Mucosa of descending colon (tissue), 3 donors: ENCODE results near the gene KRT82. TPM values are rescaled to one million over a fixed set of nuclear protein-coding genes. Genes with fewer than 3 reads are reported as not detected.

Experiments
- ATAC-seq: fragments of 200-7000 bp; cut with Tn5 transposase; one replicate; pipeline ENCODE4 v1.9.1; 2020; ENCODE audit warnings: mild to moderate bottlenecking, moderate library complexity
- DNase-seq, 3 donors: peaks; one replicate each; pipeline ENCODE4 v3.0.0-alpha.2; 2020
- H3K36me3 ChIP-seq: fragments of 200-600 bp; one replicate; pipeline ENCODE4 v1.8.0; 2021; ENCODE audit warnings: low read depth, mild to moderate bottlenecking
- H3K4me1 ChIP-seq: fragments of 200-600 bp; one replicate; pipeline ENCODE4 v1.8.0; 2021; ENCODE audit warnings: low read depth, mild to moderate bottlenecking
- H3K4me3 ChIP-seq: fragments of 200-600 bp; one replicate; pipeline ENCODE4 v1.8.0; 2021; ENCODE audit warnings: mild to moderate bottlenecking
- H3K9me3 ChIP-seq: fragments of 200-600 bp; one replicate; pipeline ENCODE4 v1.8.0; 2021; ENCODE audit warnings: mild to moderate bottlenecking
- CTCF ChIP-seq: fragments of 200-600 bp; IDR thresholded peaks from one replicate; pipeline ENCODE4 v1.8.0; 2022; ENCODE audit warnings: antibody characterized with exemption, mild to moderate bottlenecking
- intact Hi-C, 2 donors: fragments of 100-400 bp; cut with DNase I in 1 of 2; cut with micrococcal nuclease in 1 of 2; formaldehyde crosslinking; loops; one replicate each; pipeline versions ENCODE4 v1.11.0 to v1.11.1; 2022; cut with DNase I, micrococcal nuclease
- total RNA-seq, 3 donors: library from RNA; stranded (reverse); fragmentation: NEBNext Ultra II Directional in 2 of 3; extraction: Animal tissue kit (Norgen Biotek cat#: 25700) in 2 of 3; gene quantifications; one replicate each; pipeline versions ENCODE4 v1.2.1 to v1.2.4, GENCODE V29; 2021 to 2023
- donor health status: DM: no; HTN: no; CAD: no; lungs with moderate emphysema.
- donor health status: DM: no; HTN: no; CAD: no.
- donor health status: DM: no; HTN: yes; CAD: no.

The KRT82 gene
- total RNA-seq, 3 donors from 2014 or later: not detected

DNA sequence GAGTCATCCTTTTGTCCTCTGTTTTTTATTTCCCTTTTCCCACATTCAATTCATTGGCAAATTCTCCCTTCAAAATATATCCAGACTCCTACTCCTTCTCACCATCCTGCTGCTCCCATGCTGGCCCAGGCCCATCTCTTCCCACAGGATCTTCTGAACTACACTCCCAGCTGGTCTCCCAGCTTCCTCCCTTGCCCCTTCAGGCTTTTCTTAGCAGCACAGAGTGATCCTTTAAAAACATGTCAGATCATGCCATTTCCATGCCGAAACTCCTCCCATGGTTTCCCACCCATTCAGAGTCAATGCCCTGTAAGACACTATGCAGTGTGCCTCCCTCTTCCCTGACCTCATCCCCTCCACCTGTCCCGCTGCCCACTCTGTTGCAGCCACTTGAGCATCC lies 18.3 kb downstream of the KRT82 start:
- DNase-seq (no peak), ATAC-seq (no peak)
- intact Hi-C loops: no loop called here
- no peaks in the 10 kb centered on the region for H3K4me1 ChIP-seq
- no peaks in the 10 kb centered on the region for H3K36me3 ChIP-seq
- no peak for TF ChIP-seq CTCF
- H3K9me3 ChIP-seq: no peaks in the 10 kb centered on the region
- no peak overlapping the region for H3K4me3 ChIP-seq

DNA sequence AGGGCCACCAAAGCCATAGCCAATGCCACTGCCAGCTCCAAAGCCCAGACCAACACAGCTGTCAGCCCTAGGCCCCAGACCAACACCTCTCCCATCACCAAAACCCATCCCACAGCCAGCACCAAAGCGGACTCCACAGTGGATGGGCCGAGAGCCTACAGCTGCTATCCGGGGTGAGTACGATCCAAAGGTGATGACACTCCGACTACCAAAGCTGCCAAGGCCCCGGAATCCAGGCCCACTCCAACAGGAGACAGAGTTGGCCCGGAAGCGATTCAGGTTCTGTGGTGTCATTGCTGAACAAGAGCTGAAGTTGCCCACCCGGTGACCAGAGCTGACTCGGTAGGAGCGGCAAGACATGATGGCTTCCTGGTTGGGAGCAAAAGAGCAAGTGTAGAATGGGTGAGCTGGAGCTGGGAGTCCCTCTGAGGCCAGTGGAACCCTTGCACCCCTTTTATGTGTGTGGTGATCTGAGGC lies 20.9 kb downstream of the KRT82 start, which contains the start of gene KRT84:
TSS of gene KRT84 (minus strand) at position 427 of the 477 bp plus-strand sequence. CDS start at position 360, 67 bp downstream.
- H3K9me3 ChIP-seq: no peaks in the 10 kb centered on the region
- no peak for TF ChIP-seq CTCF
- DNase-seq (no peak), ATAC-seq (no peak)
- H3K4me3 ChIP-seq: no peak within 1 kb of the TSS
- no peaks in the 10 kb centered on the region for H3K4me1 ChIP-seq
- no peaks in the 10 kb centered on the region for H3K36me3 ChIP-seq
- intact Hi-C loops: no loop called here

- intact Hi-C loops: no loop called here
- H3K9me3 ChIP-seq: no peaks in the 10 kb centered on the region
- DNase-seq (no peak), ATAC-seq (no peak)
- no peak for TF ChIP-seq CTCF
- no peaks in the 10 kb centered on the region for H3K36me3 ChIP-seq
- no peaks in the 10 kb centered on the region for H3K4me1 ChIP-seq
- no peak overlapping the region for H3K4me3 ChIP-seq
Measured at GRCh38 chr12:52383331-52383730, 22.8 kb downstream of the KRT82 start.

- intact Hi-C loops: no loop called here
- Histone ChIP-seq H3K36me3 (no peaks in the 10 kb centered on the region), H3K9me3 (no peaks in the 10 kb centered on the region), H3K4me3 (no peak overlapping the region), H3K4me1 (no peaks in the 10 kb centered on the region)
- no peak for TF ChIP-seq CTCF
- no peak for ATAC-seq
- DNase-seq: no peak
Measured at GRCh38 chr12:52382854-52383253, 23.3 kb downstream of the KRT82 start.

DNA sequence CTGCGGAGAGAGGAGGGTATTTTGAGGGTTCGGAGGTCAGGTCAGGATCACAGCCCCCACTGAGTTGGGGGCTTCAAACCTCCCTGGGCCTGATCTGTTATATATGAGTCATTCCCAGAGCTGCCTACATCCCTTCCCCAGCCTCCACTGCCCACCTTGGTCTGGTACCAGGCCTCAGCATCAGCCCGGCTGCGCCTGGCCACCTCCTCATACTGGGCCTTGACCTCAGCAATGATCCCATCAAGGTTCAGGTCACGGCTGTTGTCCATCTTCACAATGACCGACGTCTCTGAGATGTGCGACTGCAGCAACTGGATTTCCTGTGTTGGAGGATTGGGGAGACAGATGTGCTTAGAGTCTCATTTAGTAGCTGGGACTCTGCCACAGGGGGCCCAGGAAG lies 24.9 kb downstream of the KRT82 start:
- Histone ChIP-seq H3K4me3 (no peak overlapping the region), H3K36me3 (no peaks in the 10 kb centered on the region), H3K4me1 (no peaks in the 10 kb centered on the region), H3K9me3 (no peaks in the 10 kb centered on the region)
- ATAC-seq: no peak
- intact Hi-C loops: no loop called here
- no peak for TF ChIP-seq CTCF
- DNase-seq: peak in 1 of 3 donors; percentile 4

GRCh38 chr12:52380271-52380694 lies 25.9 kb downstream of the KRT82 start:
- intact Hi-C loops: no loop called here
- H3K4me1 ChIP-seq: no peaks in the 10 kb centered on the region
- no peak for TF ChIP-seq CTCF

More at GRCh38 chr12:52380271-52380694, 25.9 kb downstream of the KRT82 start:
- DNase-seq: peak in 2 of 3 donors; percentile 61 to 67
- Histone ChIP-seq H3K9me3 (no peaks in the 10 kb centered on the region), H3K36me3 (no peaks in the 10 kb centered on the region), H3K4me3 (no peak overlapping the region)
- peak; percentile 55 for ATAC-seq
